GM21367 (cell line): ENCODE data around the gene MGAT4B.

Source experiments
- ATAC-seq: cut with Tn5 transposase; IDR thresholded peaks from one replicate; pipeline ENCODE4 v1.9.1; 2021; ENCODE audit not compliant: unreplicated experiment

The MGAT4B gene

DNA sequence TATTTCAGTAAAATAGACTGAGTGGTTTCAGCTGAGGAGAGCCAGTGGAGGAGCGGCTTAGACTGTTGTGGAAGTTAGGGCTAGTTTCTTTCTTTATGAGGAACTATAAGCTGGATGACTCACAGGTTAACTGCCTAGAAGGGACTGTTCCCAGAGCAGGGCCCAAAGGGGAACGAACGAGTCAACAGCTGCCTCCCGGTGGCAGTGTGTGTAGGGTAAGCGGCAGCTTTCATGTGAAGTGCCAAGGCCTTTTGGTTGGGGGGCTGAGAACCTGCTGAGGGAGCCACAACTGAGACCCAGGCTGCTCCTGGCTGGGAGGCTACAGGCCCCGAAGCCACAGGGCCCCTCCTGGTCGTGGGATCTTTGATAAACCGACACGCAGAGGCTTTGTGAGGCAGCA lies 21.0 kb upstream of the MGAT4B start:
- no peak for ATAC-seq

DNA sequence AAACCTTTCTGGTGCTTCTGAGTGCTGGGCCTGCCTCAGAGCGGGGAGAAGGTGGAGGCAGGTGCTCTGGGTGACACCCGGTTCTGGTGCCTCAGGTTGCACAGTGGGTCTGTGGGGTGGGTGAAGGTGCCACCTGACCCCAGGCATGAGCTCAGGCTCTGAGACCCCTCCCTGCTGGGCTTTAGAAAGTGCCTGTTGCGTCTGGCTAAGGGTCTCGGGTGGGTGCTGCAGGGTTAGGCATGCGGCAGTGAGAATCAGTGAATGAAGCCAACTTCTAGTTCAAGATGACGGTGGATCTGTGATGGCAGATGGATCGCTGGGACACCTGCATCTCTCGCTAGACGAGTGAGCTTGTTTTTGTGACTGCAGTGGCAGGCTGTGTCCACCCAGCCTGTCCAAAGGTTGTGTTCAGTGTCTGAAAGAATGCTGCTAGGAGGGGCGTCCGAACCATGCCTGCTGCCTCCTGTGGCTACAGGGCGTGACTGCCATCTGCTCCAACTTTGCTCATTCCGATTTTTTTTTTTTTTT lies 19.1 kb upstream of the MGAT4B start:
- no peak for ATAC-seq

DNA sequence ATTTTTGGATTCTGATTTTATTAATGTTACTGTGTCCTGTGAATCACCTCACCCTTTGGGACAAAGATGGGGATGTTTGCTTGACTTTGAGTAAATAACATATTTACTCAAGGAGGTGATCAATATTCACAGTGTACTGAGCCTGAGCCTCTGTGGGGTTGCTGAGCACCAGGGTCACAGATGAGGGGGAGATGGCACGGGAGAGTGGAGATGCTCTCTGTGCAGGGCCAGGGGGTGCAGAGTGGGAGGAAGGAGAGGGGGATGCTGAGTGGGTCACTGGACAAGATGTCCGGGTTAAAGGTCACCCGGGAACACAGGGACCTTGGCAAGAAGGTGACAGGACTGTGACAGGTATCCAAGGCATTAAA lies 18.1 kb upstream of the MGAT4B start:
- no peak for ATAC-seq

DNA sequence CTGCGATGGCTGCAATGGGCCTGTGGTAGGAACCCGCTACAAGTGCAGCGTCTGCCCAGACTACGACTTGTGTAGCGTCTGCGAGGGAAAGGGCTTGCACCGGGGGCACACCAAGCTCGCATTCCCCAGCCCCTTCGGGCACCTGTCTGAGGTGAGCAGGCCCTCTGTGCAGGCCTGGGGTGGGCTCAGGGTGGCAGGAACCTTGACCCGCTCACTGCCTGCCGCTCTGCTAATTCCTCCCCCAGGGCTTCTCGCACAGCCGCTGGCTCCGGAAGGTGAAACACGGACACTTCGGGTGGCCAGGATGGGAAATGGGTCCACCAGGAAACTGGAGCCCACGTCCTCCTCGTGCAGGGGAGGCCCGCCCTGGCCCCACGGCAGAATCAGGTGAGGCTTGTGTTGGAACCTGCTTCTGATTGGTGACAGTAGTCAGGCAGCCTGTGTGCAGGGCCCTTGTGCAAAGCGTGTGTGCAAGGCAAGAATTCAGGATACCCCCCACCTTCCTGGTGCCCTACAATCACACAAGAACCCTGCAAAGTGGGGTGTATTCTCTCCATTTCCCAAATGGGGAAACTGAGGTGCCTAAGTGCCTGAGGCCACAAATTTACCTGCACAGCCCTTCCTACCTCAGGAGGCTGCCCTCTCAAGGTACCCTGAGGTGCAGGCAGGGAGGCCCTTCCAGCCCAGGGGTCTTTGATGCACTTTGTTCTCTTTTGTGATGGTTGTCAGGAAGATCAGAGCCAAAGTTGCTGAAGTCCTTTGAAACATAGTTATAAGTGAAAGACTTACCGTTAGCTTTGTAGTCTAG lies 17.5 kb upstream of the MGAT4B start:
- ATAC-seq = no peak

DNA sequence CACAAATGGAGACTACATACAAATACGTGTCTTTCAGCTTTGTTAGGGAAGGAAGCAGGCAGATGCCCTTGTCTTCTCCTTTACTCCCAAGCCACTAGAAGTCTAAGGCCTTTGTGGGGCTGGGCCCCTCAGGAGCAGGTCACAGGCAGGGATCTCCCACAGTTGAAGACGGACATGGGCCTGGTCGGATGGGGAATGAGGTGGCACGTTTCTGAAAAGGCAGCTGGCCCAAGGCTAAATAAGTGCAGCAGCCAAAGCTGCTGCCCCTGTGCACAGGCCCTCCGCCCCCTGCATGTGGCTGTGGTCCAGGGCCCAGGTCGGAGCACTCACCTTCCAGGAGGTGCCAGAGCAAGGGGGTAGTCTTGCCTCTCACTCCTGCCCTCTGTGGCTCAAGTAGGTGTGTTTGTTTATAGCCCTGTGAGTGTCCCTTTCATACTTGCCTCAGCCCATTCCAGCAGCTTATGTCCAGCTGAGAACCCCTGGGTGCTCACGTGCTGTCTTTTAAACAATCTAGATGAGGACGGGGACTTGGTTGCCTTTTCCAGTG lies 15.9 kb upstream of the MGAT4B start:
- ATAC-seq = no peak

DNA sequence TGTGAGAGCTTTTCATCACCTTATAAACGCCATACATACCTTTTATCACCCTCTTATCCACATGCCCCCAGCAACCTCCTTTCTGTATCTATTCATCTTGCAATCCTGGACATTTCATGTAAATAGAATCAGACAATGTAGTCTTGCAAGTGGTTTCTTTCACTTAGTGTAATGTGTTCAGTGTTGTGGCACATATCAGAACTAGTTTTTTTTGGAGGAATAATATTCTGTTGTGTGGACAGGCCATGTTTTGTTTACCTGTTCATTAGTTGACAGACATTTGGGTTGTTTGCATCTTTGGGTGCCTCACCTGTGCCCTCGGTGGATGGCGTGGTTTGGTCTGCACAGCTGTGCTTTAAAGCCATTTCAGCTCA lies 15.4 kb upstream of the MGAT4B start:
- ATAC-seq = no peak

DNA sequence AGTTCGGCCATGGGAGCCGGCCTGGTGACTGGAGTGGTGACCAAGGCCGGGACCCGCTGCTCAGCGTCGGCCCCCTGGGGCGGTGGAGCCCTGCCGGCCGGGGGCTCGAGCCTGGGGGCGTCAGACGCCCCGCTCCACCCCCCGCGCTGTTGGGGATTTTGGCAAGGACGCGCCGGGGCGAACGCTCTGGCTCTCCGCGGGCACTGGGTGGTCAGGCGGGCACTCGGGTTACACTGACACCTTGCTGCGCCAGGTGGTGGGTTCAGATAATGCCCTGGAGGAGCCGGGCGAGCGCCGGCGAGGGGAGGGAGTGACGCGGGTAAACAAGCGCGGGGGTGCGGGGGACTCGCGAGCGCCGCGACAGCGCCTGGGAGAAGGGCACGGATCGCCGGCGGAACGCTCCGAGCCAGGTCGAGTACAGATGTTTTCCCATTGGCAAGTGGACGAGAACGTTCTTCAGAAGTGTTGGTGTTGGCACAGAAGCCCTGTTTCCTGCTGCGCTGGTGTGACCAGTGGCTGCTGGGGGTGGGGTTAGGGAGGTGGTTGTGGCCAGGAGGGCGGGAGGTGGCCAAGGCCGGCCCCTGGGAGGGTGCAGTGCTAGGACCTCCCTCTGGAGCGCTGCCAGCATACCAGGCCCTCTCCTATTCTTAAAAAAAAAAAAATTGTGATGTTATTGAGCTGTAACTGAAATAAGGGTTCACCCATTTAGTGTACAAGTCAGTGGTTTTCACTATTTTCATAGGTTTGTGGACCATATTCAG lies 14.8 kb upstream of the MGAT4B start:
- peak; percentile 40 for ATAC-seq

DNA sequence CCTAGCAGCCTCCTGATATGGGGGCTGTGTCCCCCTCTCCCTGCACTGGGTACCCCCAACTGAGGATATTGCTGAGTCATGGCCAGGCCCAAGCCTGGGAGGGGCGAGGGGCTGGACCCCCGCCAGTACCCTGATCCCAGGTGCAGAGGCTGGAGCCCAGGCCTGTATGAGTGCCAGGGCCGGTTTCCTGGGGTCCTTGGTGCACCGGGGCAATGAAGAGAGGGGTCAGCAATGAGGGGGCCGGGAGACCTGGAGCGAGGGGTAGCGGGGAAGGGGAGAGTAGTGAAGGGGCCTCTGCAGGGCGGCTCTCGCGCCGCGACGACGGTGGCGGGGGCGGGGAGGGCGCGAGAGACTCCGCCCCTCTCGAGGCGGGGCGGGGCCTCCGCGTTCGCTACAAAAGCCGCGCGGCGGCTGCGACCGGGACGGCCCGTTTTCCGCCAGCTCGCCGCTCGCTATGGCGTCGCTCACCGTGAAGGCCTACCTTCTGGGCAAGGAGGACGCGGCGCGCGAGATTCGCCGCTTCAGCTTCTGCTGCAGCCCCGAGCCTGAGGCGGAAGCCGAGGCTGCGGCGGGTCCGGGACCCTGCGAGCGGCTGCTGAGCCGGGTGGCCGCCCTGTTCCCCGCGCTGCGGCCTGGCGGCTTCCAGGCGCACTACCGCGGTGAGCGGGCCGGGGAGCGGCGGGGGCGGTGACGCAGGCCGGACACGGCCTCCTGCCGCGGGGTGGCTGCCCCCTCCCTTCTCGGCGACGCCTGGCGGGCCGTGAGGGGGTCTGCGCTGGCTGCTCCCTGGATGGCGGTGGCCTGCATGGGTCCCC lies 14.0 kb upstream of the MGAT4B start, which contains the start of gene SQSTM1:
Gene SQSTM1, plus strand, starts transcription at position 423 of the 815 bp plus-strand sequence. Its CDS starts 32 bp downstream, at position 455.
- ATAC-seq = peak; percentile 25

DNA sequence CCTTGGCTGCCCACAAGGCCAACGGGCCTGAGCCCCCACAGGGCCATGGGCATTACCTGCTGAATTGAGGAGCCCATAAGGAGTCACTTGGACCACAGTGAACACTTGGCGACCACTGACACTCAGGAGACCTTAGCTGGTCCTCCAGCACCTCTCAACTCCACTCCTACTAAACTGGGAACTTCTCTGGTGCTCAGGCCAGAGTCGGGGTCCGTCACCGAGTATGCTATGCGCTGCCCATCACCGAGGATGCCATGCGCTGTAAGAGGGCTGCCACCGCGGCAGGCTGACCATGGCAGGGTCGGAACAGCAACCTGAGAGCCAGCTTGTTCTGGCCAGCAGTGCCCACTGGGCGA lies 13.4 kb upstream of the MGAT4B start:
- ATAC-seq = no peak

DNA sequence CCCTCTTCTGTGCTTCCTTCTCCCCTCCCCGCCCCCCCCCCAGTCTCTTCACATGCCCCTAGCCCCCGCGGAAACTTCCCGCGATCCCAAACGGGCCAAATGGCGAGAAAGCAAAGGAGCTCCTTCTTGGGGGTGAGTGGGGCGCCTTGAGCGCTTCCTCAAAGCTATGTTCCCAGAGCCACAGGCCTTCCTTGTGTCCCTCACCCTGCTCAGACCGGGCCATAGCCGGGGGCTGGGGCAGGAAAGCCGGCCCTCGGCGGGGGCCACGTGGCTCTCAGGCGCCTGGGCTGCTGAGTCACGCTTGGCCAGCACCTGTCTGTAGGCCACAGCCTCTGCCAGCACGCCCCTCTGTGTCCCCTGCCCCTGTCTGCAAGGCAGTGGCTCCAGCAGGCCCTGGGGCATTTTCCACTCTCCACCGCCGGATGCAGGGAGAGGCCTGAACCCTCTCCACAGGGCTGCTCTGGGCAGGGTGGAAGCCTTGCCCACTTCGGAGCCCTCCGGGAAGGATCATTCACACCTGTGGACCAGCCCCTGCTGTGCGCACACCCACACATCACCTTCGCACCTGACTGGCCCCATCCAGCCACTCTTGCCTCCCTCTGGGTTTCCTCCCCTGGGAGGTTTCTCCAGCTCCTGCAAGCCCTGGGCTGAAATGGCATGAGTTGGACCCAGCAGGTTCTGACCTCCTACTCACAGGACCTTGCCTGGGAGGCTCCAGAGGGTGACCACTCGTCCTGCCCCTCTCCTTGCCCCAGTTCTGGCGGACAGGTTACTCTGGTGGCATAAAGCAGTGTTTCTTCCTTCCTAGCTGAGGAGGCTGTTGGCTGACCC lies 12.8 kb upstream of the MGAT4B start:
- no peak for ATAC-seq

DNA sequence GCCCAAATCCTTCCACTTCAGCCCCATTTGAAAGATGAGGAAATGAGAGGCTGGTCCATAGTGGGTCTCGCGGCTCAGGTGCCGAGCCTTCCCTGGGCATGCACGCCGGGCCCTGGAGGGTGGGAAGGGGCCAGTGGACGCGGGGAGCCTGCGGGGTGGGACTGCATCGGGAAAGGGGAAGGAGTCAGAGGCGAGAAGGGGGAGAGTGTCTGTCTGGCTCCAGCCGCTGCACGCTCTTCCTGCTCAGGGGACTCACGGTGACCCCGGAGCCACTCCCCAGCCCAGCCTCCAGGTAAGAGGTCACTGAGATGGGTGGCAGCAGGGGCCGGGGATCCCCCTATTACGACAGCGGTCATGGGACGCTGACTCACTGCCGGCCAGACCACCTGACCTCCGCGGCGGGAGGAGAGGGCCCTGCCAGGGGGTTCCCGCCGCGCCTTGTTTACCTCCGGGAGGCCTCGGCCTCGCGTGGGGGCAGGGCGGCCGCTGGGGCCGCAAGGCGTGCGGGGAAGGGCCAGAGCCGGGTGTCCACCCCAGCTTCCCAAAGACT lies 12.2 kb upstream of the MGAT4B start:
- peak; percentile 46 for ATAC-seq

DNA sequence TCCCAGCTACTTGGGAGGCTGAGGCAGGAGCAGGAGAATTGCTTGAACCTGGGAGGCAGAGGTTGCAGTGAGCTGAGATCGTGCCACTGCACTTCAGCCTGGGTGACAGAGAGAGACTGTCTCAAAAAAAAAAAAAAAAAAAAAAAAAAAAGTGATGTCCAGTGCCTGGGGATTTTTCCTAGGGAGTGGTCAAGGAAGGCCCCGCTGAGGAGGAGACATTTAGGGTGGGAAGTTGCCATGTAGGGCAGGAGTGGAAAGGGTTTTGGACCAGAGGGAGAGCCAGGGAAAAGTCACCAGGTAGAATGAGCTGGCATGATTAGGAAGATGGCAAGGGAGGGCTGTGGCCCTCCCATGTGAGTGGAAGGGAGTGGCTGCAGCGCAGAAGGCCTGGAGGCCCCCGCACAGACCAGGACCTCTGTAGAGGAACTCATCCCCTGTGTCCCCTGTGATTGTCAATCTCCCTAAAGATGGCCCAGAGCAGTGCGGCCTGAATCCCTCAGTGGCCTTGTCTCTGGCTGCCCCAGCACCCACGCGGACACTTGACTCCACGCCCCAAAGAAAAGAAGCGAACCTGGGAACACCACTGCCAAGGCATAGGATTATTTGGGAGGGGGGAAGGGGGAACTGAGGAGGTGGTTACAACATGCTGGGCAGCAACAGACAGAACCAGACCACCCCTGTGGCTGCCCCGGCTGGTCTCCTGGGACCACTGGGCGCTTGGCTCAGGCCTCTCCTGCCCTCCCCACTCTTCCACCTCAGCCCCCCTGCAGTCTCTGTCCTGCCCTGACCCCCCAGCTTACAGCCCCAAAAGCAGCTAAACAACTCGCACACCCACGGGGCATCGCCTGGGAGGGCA lies 11.5 kb upstream of the MGAT4B start:
- no peak for ATAC-seq

DNA sequence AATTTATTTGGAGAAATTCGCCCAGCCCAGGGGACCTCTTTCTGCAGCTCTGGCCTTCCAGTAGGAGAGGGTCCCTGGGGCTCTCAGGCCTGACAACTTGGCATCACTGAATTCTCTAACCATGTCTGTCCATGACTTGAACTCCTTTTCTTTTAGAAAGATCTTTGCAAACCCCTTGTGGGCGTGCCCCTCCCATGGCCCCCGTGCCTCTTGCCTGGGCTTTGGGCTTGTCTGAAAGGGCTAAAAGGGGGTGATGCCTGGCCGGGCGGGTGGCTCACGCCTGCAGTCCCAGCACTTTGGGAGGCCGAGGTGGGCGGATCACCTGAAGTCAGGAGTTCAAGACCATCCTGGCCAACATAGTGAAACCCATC lies 10.8 kb upstream of the MGAT4B start:
- ATAC-seq = no peak

DNA sequence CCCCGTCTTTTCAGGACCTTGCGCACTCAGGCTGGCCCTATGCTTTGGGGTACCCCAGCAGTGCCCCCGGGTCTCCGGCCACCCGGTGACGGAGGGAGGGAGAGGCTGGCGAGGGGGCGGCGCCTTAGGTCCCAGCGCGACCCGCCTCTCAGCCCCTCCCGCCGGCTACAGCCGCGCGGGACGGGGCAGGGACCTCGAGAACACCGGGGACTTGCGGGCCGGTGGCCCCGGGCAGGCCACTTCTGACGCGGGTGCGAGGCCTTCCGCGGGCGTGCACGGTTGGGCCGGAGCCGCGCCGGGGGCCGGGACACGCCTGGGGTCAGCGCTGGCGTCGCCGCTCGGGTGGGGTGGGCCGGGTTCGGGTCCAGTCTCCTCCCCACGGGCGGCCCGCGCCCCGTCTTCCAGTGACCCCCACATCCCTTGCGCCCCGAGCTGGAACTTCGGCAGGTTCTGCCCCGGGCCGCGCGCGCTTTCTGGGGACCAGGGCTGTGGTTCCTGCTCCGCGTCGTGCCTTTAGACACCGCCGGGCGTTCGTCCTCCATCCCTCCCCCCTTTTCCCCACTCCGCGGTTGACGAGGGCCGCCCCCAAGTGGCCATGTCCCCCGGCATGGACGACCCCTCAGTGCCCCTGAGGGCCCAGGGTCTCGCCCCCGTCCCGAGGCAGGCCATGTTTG lies 10.3 kb upstream of the MGAT4B start:
- no peak for ATAC-seq

DNA sequence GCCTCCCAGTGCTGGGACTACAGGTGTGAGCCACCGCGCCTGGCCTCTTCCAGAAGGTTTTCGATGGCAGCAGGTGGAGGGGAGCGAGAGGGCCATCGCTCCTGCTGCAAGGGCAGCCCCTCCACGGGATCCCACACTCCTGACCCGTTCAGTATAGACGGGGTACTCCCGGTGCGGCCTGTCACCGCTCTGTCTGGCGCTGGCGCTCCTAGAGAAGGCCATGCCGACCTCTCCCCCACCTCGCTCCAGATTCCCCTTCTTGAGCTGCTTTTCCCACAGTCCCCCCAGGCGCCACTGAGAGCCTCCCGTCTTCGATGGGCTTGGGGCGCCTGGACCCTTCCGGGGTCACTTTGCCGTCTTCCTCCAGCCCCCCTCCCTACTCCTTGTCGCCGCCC lies 9.7 kb upstream of the MGAT4B start:
- ATAC-seq = no peak

DNA sequence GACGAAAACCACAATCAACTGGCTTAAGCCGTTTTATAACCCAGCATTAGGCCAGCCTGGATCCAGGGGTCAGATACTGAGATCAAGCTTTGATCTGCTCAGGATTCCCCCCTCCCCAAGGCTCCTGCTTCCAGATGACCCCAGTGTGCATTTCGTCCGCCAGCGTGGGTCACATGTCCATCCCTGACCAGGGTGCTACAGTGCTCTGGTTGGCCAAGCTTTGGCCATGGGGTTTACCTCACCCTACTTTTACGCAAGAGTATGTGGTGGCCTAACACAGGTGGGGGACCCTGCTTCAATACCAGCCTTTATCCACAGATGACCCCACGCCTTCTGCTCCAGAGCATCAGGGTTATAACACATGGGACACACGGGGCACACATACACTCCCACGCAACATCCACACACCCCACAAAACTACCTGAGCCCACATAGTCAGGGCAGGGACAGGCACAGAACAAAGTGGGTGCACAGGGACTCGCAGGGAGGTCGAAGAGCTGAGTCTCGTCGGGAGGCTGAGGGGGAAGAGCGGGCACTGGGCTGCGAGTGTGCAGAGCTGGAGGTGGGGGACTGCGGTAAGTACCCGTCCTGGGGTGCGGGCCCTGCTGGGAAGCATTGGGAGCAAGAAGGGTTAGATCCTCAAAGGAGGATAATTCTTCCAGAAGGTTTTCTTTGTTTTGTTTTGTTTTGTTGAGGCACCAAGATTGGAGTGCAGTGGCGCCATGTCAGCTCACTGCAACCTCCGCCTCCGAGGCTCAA lies 9.0 kb upstream of the MGAT4B start:
- no peak for ATAC-seq

DNA sequence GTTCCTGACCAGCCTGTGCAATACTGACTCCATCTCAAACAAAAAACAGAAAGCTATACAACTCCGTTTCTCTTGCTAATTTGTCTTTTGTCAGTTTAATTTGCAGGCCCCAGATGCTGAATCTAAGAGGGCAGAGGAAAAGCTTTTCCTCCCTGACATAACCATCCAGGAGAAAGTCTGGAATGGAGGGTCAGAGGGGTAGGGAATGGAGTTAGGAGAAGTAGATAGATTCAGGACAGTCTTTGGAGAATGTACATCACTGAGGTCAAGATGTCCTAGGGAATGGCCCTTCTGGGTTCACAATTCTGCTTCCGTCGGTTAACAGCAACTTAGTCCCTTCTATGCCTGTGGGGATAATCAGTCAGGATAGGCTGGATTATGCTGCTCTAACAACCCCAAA lies 7.4 kb upstream of the MGAT4B start:
- ATAC-seq = no peak
